HAP-1 (cell line): ENCODE results near the gene FAM117B.

Experiments
- DNase-seq, 2 experiments: peaks; one replicate each; pipeline ENCODE4 v3.0.0-alpha.2; 2016 to 2020; ENCODE audit warnings: low spot score in 2 of 2
- H3K27me3 ChIP-seq: fragments of 250-450 bp; sonication (Bioruptor Pico); 2 replicates; pipeline ENCODE4 v1.5.1; 2020; ENCODE audit warnings: low read depth, mild to moderate bottlenecking, moderate library complexity
- H3K36me3 ChIP-seq: fragments of 250-450 bp; sonication (Bioruptor Pico); replicated peaks from 2 replicates; pipeline ENCODE4 v1.5.1; 2020; ENCODE audit warnings: mild to moderate bottlenecking
- H3K4me1 ChIP-seq: fragments of 250-450 bp; sonication (Bioruptor Pico); 2 replicates; pipeline ENCODE4 v1.5.1; 2020; ENCODE audit warnings: mild to moderate bottlenecking
- H3K4me3 ChIP-seq: fragments of 250-450 bp; sonication (Bioruptor Pico); 2 replicates; pipeline ENCODE4 v1.5.1; 2020; ENCODE audit warnings: mild to moderate bottlenecking, moderate library complexity
- H3K9me3 ChIP-seq: fragments of 250-450 bp; sonication (Bioruptor Pico); 2 replicates; pipeline ENCODE4 v1.5.1; 2020; ENCODE audit warnings: mild to moderate bottlenecking, moderate library complexity
- in situ Hi-C: fragments of 300-500 bp; cut with MboI; formaldehyde crosslinking; loops from 3 replicates; pipeline ENCODE4 v1.14.3; 2020; ENCODE audit warnings: low sequenced_read_pairs, inconsistent platforms, mixed read lengths

The FAM117B gene

GRCh38 chr2:202764991-202765390 is 130.2 kb downstream of the FAM117B start:
- DNase-seq = no peak
- Histone ChIP-seq H3K4me3 (no peak overlapping the region), H3K27me3 (no peaks in the 10 kb centered on the region), H3K4me1 (peaks cover 16% of the 10 kb centered on the region), H3K36me3 (peaks cover 3% of the 10 kb centered on the region; the same call in 1 of the 2 replicates), H3K9me3 (no peaks in the 10 kb centered on the region)
- in situ Hi-C loops = no loop called here

GRCh38 chr2:202765436-202765835 is 130.7 kb downstream of the FAM117B start:
- in situ Hi-C loops = no loop called here
- no peak for DNase-seq
- H3K4me3 ChIP-seq = no peak overlapping the region
- H3K36me3 ChIP-seq = peaks cover 3% of the 10 kb centered on the region; the same call in 1 of the 2 replicates
- no peaks in the 10 kb centered on the region for H3K9me3 ChIP-seq
- peaks cover 16% of the 10 kb centered on the region for H3K4me1 ChIP-seq
- no peaks in the 10 kb centered on the region for H3K27me3 ChIP-seq

GRCh38 chr2:202768273-202768672 is 133.5 kb downstream of the FAM117B start:
- in situ Hi-C loops = no loop called here
- no peaks in the 10 kb centered on the region for H3K9me3 ChIP-seq

GRCh38 chr2:202769201-202769600 is 134.4 kb downstream of the FAM117B start:
- peaks cover 3% of the 10 kb centered on the region; the same call in 1 of the 2 replicates for H3K36me3 ChIP-seq
- in situ Hi-C loops = no loop called here
- no peaks in the 10 kb centered on the region for H3K9me3 ChIP-seq
- H3K4me3 ChIP-seq = no peak overlapping the region
- peak in 1 of 2 experiments; percentile 77 for DNase-seq
- H3K4me1 ChIP-seq = peaks cover 16% of the 10 kb centered on the region
- H3K27me3 ChIP-seq = no peaks in the 10 kb centered on the region

More at GRCh38 chr2:202768273-202768672, 133.5 kb downstream of the FAM117B start:
- Histone ChIP-seq H3K36me3 (peaks cover 3% of the 10 kb centered on the region; the same call in 1 of the 2 replicates), H3K4me3 (no peak overlapping the region), H3K4me1 (peaks cover 16% of the 10 kb centered on the region), H3K27me3 (no peaks in the 10 kb centered on the region)
- no peak for DNase-seq

GRCh38 chr2:202771336-202771735 is 136.6 kb downstream of the FAM117B start:
- no peaks in the 10 kb centered on the region for H3K27me3 ChIP-seq

GRCh38 chr2:202771741-202772460 is 137.1 kb downstream of the FAM117B start:
- H3K4me1 ChIP-seq = peaks cover 16% of the 10 kb centered on the region
- H3K9me3 ChIP-seq = no peaks in the 10 kb centered on the region
- H3K36me3 ChIP-seq = 0 out of 2 replicates have a peak, but pooled peaks cover 2% of the 10 kb centered on the region
- DNase-seq = no peak
- no peak overlapping the region for H3K4me3 ChIP-seq
- H3K27me3 ChIP-seq = no peaks in the 10 kb centered on the region
- in situ Hi-C loops = no loop called here

More at GRCh38 chr2:202771336-202771735, 136.6 kb downstream of the FAM117B start:
- H3K9me3 ChIP-seq = no peaks in the 10 kb centered on the region
- H3K4me1 ChIP-seq = peaks cover 16% of the 10 kb centered on the region
- in situ Hi-C loops = no loop called here
- H3K36me3 ChIP-seq = peaks cover 4% of the 10 kb centered on the region; the same call in 1 of the 2 replicates
- H3K4me3 ChIP-seq = no peak overlapping the region
- DNase-seq = no peak

- H3K4me3 ChIP-seq = no peak overlapping the region
- 0 out of 2 replicates have a peak, but pooled peaks cover 2% of the 10 kb centered on the region for H3K36me3 ChIP-seq
- H3K9me3 ChIP-seq = no peaks in the 10 kb centered on the region
- in situ Hi-C loops = no loop called here
- peaks cover 13% of the 10 kb centered on the region for H3K4me1 ChIP-seq
- DNase-seq = no peak
- no peaks in the 10 kb centered on the region for H3K27me3 ChIP-seq
Measured at GRCh38 chr2:202773301-202773973, 138.7 kb downstream of the FAM117B start.

- in situ Hi-C loops = no loop called here
- no peak overlapping the region for H3K4me3 ChIP-seq
- DNase-seq = no peak
Measured at GRCh38 chr2:202774104-202774503, 139.3 kb downstream of the FAM117B start.

GRCh38 chr2:202778217-202778616 is 143.4 kb downstream of the FAM117B start:
- H3K4me3 ChIP-seq = no peak overlapping the region
- no peaks in the 10 kb centered on the region for H3K27me3 ChIP-seq
- H3K36me3 ChIP-seq = 0 out of 2 replicates have a peak, but pooled peaks cover 2% of the 10 kb centered on the region
- H3K9me3 ChIP-seq = no peaks in the 10 kb centered on the region
- DNase-seq = no peak
- H3K4me1 ChIP-seq = peaks cover 8% of the 10 kb centered on the region
- in situ Hi-C loops = no loop called here

More at GRCh38 chr2:202774104-202774503, 139.3 kb downstream of the FAM117B start:
- peaks cover 7% of the 10 kb centered on the region for H3K4me1 ChIP-seq
- H3K27me3 ChIP-seq = no peaks in the 10 kb centered on the region
- H3K9me3 ChIP-seq = no peaks in the 10 kb centered on the region
- 0 out of 2 replicates have a peak, but pooled peaks cover 2% of the 10 kb centered on the region for H3K36me3 ChIP-seq

GRCh38 chr2:202780514-202781021 is 145.8 kb downstream of the FAM117B start:
- peaks cover 14% of the 10 kb centered on the region for H3K4me1 ChIP-seq
- in situ Hi-C loops = no loop called here
- H3K36me3 ChIP-seq = 0 out of 2 replicates have a peak, but pooled peaks cover 2% of the 10 kb centered on the region
- no peaks in the 10 kb centered on the region for H3K27me3 ChIP-seq
- DNase-seq = peak in 1 of 2 experiments; percentile 19
- no peak overlapping the region for H3K4me3 ChIP-seq
- no peaks in the 10 kb centered on the region for H3K9me3 ChIP-seq

GRCh38 chr2:202782940-202783558 is 148.3 kb downstream of the FAM117B start:
- Histone ChIP-seq H3K36me3 (no peaks in the 10 kb centered on the region), H3K27me3 (no peaks in the 10 kb centered on the region), H3K4me3 (no peak overlapping the region), H3K9me3 (no peaks in the 10 kb centered on the region), H3K4me1 (peaks cover 25% of the 10 kb centered on the region)
- no peak for DNase-seq
- in situ Hi-C loops = no loop called here

GRCh38 chr2:202786842-202787241 is 152.1 kb downstream of the FAM117B start:
- Histone ChIP-seq H3K4me1 (peaks cover 21% of the 10 kb centered on the region), H3K36me3 (no peaks in the 10 kb centered on the region), H3K27me3 (no peaks in the 10 kb centered on the region; the same call in 1 of the 2 replicates), H3K9me3 (no peaks in the 10 kb centered on the region), H3K4me3 (no peak overlapping the region)
- DNase-seq = peak in 1 of 2 experiments; percentile 57
- in situ Hi-C loops = no loop called here

- no peaks in the 10 kb centered on the region for H3K9me3 ChIP-seq
- H3K36me3 ChIP-seq = no peaks in the 10 kb centered on the region
- peaks cover 10% of the 10 kb centered on the region for H3K4me1 ChIP-seq
- DNase-seq = no peak
- no peaks in the 10 kb centered on the region; the same call in 1 of the 2 replicates for H3K27me3 ChIP-seq
- in situ Hi-C loops = no loop called here
- H3K4me3 ChIP-seq = no peak overlapping the region
Measured at GRCh38 chr2:202790676-202791075, 155.9 kb downstream of the FAM117B start.
